ENCODE measurements around the gene ETV6. TPM values are rescaled to one million over a fixed set of nuclear protein-coding genes. Genes with fewer than 3 reads are reported as not detected.
A peak's percentile ranks its signal among the peaks of the same experiment; 100 is the strongest.

The ETV6 gene
- total and polyA plus RNA-seq, 12 donors = 2.7 to 33.5 (median 15.2) TPM

- no peak overlapping the region for H3K4me3 ChIP-seq
- ATAC-seq = no peak
- 93 to 98% methylated on average over 2 of the region's 2 CpGs for WGBS, 2 donors
- intact Hi-C loops (cut with DNase I) = no loop called here
- H3K9me3 ChIP-seq = peaks cover 0 to 15% (median 0%) of the 10 kb centered on the region in 11 donors
- no peaks in the 10 kb centered on the region for H3K36me3 ChIP-seq
- no peaks in the 10 kb centered on the region for H3K27me3 ChIP-seq
- DNase-seq = no peak
- TF ChIP-seq CTCF (IDR thresholded peaks at IDR 0.05) = no peak
- no peaks in the 10 kb centered on the region for H3K4me1 ChIP-seq
- H3K27ac ChIP-seq = no peak overlapping the region
These were observed 14.1 kb upstream of the ETV6 start for GRCh38 chr12:11635341-11635740.

- peak in 1 of 8 donors; percentile 49 for ATAC-seq
These were observed 11.1 kb upstream of the ETV6 start for GRCh38 chr12:11638315-11638916.

GRCh38 chr12:11639454-11639853, 10.0 kb upstream of the ETV6 start:
- WGBS, 2 donors = 93 to 94% methylated on average over 5 of the region's 5 CpGs
- intact Hi-C loops (cut with DNase I) = no loop called here

More at GRCh38 chr12:11638315-11638916, 11.1 kb upstream of the ETV6 start:
- peaks cover 0 to 15% (median 0%) of the 10 kb centered on the region in 11 donors for H3K9me3 ChIP-seq
- no peak overlapping the region for H3K27ac ChIP-seq
- DNase-seq = no peak
- no peak for TF ChIP-seq CTCF (IDR thresholded peaks at IDR 0.05)
- H3K36me3 ChIP-seq = no peaks in the 10 kb centered on the region
- H3K4me3 ChIP-seq = no peak overlapping the region
- H3K4me1 ChIP-seq = no peaks in the 10 kb centered on the region
- intact Hi-C loops (cut with DNase I) = no loop called here
- no peaks in the 10 kb centered on the region for H3K27me3 ChIP-seq
- WGBS, 2 donors = 87 to 88% methylated on average over 3 of the region's 3 CpGs

GRCh38 chr12:11641522-11641921, 8.0 kb upstream of the ETV6 start:
- Histone ChIP-seq H3K27me3 (no peaks in the 10 kb centered on the region), H3K27ac (no peak overlapping the region), H3K36me3 (no peaks in the 10 kb centered on the region), H3K4me3 (no peak overlapping the region), H3K4me1 (no peaks in the 10 kb centered on the region), H3K9me3 (peaks cover 0 to 12% (median 0%) of the 10 kb centered on the region in 11 donors)
- DNase-seq (no peak), ATAC-seq (no peak)
- WGBS, 2 donors = 86 to 90% methylated on average over 2 of the region's 2 CpGs
- no peak for TF ChIP-seq CTCF (IDR thresholded peaks at IDR 0.05)
- intact Hi-C loops (cut with DNase I) = loop anchor here in 4 of 10 donors (10.0 kb wide), 4 partner anchors 57 to 373 kb away; no protein-coding TSS in a partner anchor

More at GRCh38 chr12:11639454-11639853, 10.0 kb upstream of the ETV6 start:
- H3K4me3 ChIP-seq = no peak overlapping the region
- no peak for TF ChIP-seq CTCF (IDR thresholded peaks at IDR 0.05)
- ATAC-seq = no peak
- peaks cover 0 to 15% (median 0%) of the 10 kb centered on the region in 11 donors for H3K9me3 ChIP-seq
- H3K27me3 ChIP-seq = no peaks in the 10 kb centered on the region
- no peaks in the 10 kb centered on the region for H3K4me1 ChIP-seq
- no peak for DNase-seq
- no peaks in the 10 kb centered on the region for H3K36me3 ChIP-seq
- no peak overlapping the region for H3K27ac ChIP-seq
